OCI-LY7 (cell line): ENCODE measurements around the gene ABL1.

ENCODE experiments used
- CTCF ChIP-seq: fragments of 200-600 bp; sonication (generic); conservative IDR thresholded peaks from 2 replicates; pipeline ENCODE4 v1.5.1; 2014; ENCODE audit warnings: mild to moderate bottlenecking, antibody characterized with exemption, low read length, moderate library complexity, mixed read lengths
- EZH2phosphoT487 ChIP-seq: fragments of 200-600 bp; sonication (generic); IDR thresholded peaks from 2 replicates; pipeline ENCODE4 v1.6.1; 2018; ENCODE audit warnings: low read depth, borderline replicate concordance, mild to moderate bottlenecking, mixed run types, antibody characterized with exemption, low read length, moderate library complexity, mixed read lengths

DNA sequence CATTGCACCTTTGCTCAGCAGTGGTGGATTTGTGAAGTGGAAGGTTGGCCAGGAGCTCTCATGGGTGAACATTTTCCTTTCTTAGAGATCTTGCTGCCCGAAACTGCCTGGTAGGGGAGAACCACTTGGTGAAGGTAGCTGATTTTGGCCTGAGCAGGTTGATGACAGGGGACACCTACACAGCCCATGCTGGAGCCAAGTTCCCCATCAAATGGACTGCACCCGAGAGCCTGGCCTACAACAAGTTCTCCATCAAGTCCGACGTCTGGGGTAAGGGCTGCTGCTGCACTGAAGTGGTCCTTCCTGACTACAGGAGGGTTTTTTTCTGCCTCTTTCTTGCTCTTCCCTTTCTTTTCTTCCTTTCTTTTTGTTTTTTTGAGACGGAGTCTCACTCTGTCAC is 39.7 kb downstream of the ABL1 start:
- TF ChIP-seq CTCF, result no peak
- TF ChIP-seq EZH2phosphoT487, result no peak
